Measurements from ENCODE around the gene NPL.

Gene NPL

GRCh38 chr1:182834326-182834725 is 44.8 kb downstream of the NPL start:
- H3K4me3 ChIP-seq (ENCODE audit: low read depth in 1 of 2, low read length in 2 of 2): no peak overlapping the region
- no peak for DNase-seq

GRCh38 chr1:182835806-182836205 is 46.2 kb downstream of the NPL start:
- H3K9me3 ChIP-seq (ENCODE audit: insufficient read depth, low read length, severe bottlenecking): no peaks in the 10 kb centered on the region
- ATAC-seq (ENCODE audit: insufficient read depth, low read depth) (no peak), DNase-seq (no peak)
- peaks cover 10% of the 10 kb centered on the region for H3K36me3 ChIP-seq (ENCODE audit: insufficient read depth, low read length)
- peaks cover 13% of the 10 kb centered on the region for H4K20me1 ChIP-seq (ENCODE audit: insufficient read depth, low read length)
- TF ChIP-seq, protein P1, sequence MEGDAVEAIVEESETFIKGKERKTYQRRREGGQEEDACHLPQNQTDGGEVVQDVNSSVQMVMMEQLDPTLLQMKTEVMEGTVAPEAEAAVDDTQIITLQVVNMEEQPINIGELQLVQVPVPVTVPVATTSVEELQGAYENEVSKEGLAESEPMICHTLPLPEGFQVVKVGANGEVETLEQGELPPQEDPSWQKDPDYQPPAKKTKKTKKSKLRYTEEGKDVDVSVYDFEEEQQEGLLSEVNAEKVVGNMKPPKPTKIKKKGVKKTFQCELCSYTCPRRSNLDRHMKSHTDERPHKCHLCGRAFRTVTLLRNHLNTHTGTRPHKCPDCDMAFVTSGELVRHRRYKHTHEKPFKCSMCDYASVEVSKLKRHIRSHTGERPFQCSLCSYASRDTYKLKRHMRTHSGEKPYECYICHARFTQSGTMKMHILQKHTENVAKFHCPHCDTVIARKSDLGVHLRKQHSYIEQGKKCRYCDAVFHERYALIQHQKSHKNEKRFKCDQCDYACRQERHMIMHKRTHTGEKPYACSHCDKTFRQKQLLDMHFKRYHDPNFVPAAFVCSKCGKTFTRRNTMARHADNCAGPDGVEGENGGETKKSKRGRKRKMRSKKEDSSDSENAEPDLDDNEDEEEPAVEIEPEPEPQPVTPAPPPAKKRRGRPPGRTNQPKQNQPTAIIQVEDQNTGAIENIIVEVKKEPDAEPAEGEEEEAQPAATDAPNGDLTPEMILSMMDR (IDR thresholded peaks at IDR 0.05; ENCODE audit: borderline replicate concordance, extremely low read depth, low read length, poor library complexity, severe bottlenecking): no peak
- no peak for TF ChIP-seq EZH2 (IDR thresholded peaks at IDR 0.05; ENCODE audit: borderline replicate concordance, low read depth, low read length, severe bottlenecking)
- H2AFZ ChIP-seq (ENCODE audit: low read depth, low read length): no peak overlapping the region
- H3K4me3 ChIP-seq (ENCODE audit: low read depth in 1 of 2, low read length in 2 of 2): no peak overlapping the region
- H3K4me2 ChIP-seq (ENCODE audit: insufficient read depth, low read length): no peak overlapping the region
- no peak overlapping the region for H3K9ac ChIP-seq (ENCODE audit: low read depth, low read length)
- H3K27ac ChIP-seq (ENCODE audit: low read length): no peak overlapping the region
- no peaks in the 10 kb centered on the region for H3K27me3 ChIP-seq (ENCODE audit: insufficient read depth, low read length, poor library complexity)
- peaks cover 15% of the 10 kb centered on the region for H3K4me1 ChIP-seq (ENCODE audit: insufficient read depth, low read length)
- peaks cover 20% of the 10 kb centered on the region for H3K79me2 ChIP-seq (ENCODE audit: insufficient read depth, low read length)

More at GRCh38 chr1:182834326-182834725, 44.8 kb downstream of the NPL start:
- Histone ChIP-seq H3K36me3 (ENCODE audit: insufficient read depth, low read length) (no peaks in the 10 kb centered on the region), H3K9me3 (ENCODE audit: insufficient read depth, low read length, severe bottlenecking) (no peaks in the 10 kb centered on the region), H4K20me1 (ENCODE audit: insufficient read depth, low read length) (no peaks in the 10 kb centered on the region), H3K4me2 (ENCODE audit: insufficient read depth, low read length) (no peak overlapping the region), H2AFZ (ENCODE audit: low read depth, low read length) (no peak overlapping the region), H3K4me1 (ENCODE audit: insufficient read depth, low read length) (peaks cover 9% of the 10 kb centered on the region), H3K79me2 (ENCODE audit: insufficient read depth, low read length) (peaks cover 5% of the 10 kb centered on the region), H3K27ac (ENCODE audit: low read length) (no peak overlapping the region), H3K27me3 (ENCODE audit: insufficient read depth, low read length, poor library complexity) (no peaks in the 10 kb centered on the region), H3K9ac (ENCODE audit: low read depth, low read length) (no peak overlapping the region)
- TF ChIP-seq, protein P1 (IDR thresholded peaks at IDR 0.05; ENCODE audit: borderline replicate concordance, extremely low read depth, low read length, poor library complexity, severe bottlenecking): no peak
- ATAC-seq (ENCODE audit: insufficient read depth, low read depth): no peak

- H3K4me2 ChIP-seq (ENCODE audit: insufficient read depth, low read length): peak within 1 kb of the TSS; percentile 81
- DNase-seq (peak; percentile 93), ATAC-seq (ENCODE audit: insufficient read depth, low read depth) (peak; percentile 90)
- peaks cover 48% of the 10 kb centered on the region for H3K4me1 ChIP-seq (ENCODE audit: insufficient read depth, low read length)
- TF ChIP-seq, protein P1 (IDR thresholded peaks at IDR 0.05; ENCODE audit: borderline replicate concordance, extremely low read depth, low read length, poor library complexity, severe bottlenecking): peak; percentile 53
- no peak for TF ChIP-seq EZH2 (IDR thresholded peaks at IDR 0.05; ENCODE audit: borderline replicate concordance, low read depth, low read length, severe bottlenecking)
- H2AFZ ChIP-seq (ENCODE audit: low read depth, low read length): peak within 1 kb of the TSS; percentile 95
- H3K36me3 ChIP-seq (ENCODE audit: insufficient read depth, low read length): peaks cover 46% of the 10 kb centered on the region
- H4K20me1 ChIP-seq (ENCODE audit: insufficient read depth, low read length): peaks cover 49% of the 10 kb centered on the region
- peak within 1 kb of the TSS; percentile 99 for H3K27ac ChIP-seq (ENCODE audit: low read length)
- peak within 1 kb of the TSS; percentile 94 to 97 for H3K4me3 ChIP-seq (ENCODE audit: low read depth in 1 of 2, low read length in 2 of 2)
- no peaks in the 10 kb centered on the region for H3K9me3 ChIP-seq (ENCODE audit: insufficient read depth, low read length, severe bottlenecking)
- peak within 1 kb of the TSS; percentile 91 for H3K9ac ChIP-seq (ENCODE audit: low read depth, low read length)
- H3K79me2 ChIP-seq (ENCODE audit: insufficient read depth, low read length): peaks cover 56% of the 10 kb centered on the region
- no peaks in the 10 kb centered on the region for H3K27me3 ChIP-seq (ENCODE audit: insufficient read depth, low read length, poor library complexity)
Measured at GRCh38 chr1:182839209-182840066, 49.9 kb downstream of the NPL start, which contains the start of gene DHX9. DHX9 (plus strand) TSS chr1:182839347; CDS start chr1:182842567, 3,220 bp downstream.
